GM21423 (cell line): Measurements from ENCODE around the gene BRMS1.
A peak's percentile ranks its signal among the peaks of the same experiment; 100 is the strongest.
"Not testable (repeated sequence)": the region's sequence is repeated elsewhere in the genome, so short reads cannot be mapped to it uniquely, and the experiment has no call there.

ENCODE experiments used
- ATAC-seq: cut with Tn5 transposase; IDR thresholded peaks from one replicate; pipeline ENCODE4 v1.9.1; 2021; ENCODE audit warnings: mild to moderate bottlenecking, moderate library complexity; ENCODE audit not compliant: unreplicated experiment

The BRMS1 gene

DNA sequence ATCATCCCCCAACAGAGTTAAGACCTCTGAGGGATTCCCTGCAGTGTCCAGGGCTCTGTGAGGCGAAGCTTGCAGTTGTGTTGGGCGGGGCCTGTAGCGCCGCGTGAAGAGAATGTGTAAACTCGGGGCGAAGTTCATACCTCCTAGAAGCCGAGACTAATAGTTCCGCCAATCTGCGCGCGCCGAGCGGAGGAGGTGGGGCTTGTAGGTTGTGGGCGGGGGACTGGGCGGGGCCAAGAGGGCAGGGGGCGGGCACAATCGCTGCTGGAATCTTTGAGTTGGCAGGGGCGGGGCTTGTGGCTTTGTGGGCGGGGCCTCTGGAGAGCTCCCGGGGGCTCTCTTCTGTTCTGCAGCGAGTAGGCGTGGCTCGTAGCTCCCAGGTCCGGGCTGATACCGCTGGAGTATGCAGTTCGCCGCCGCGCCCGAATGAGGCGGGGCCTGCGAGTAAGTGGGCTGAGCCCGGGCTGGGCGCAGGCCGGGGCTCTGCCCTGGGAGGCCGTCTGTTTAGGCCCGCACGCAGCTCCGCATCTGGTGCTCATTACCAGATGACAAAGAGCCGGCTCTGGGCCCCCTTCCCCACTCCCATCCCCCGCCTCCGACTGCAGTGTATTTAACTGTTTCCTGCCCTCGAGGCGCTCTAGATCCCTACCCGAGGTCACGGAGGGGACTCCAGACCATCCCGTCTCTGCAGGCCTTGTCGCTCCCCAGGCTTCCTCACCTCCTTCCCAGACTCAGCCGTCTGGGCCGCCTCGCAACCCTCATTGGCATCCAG, 32.2 kb downstream of the BRMS1 start:
- ATAC-seq = peak; percentile 71

DNA sequence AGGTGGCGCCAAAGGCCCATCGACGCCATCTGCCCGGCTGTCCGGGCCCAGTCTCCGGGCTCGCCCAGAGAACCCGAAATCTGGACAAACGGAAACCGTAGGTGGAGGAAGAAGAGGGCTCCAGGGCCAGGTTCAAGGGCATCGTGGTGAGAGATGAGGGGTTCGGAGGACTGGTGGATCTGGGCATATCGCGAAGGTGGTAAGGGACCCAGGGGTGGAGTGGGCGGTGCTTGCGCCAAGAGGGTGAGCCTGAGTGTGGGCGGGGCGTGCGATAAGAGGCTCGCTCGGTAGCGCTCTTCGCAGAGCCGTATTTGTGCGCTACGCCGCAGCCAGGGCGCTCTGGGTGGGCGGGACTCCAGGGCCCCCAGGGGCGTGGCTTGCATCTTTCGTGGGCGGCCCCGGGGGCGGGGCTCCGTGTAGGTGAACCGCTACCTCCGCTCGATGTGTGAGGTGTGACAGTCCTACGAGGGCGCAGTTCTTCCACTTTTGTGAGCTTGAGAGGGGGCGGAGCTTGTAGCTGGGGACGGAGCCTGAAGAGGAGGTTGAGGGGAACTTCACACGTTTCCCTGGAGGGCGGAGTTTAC, 32.8 kb downstream of the BRMS1 start:
- ATAC-seq = peak; percentile 55

DNA sequence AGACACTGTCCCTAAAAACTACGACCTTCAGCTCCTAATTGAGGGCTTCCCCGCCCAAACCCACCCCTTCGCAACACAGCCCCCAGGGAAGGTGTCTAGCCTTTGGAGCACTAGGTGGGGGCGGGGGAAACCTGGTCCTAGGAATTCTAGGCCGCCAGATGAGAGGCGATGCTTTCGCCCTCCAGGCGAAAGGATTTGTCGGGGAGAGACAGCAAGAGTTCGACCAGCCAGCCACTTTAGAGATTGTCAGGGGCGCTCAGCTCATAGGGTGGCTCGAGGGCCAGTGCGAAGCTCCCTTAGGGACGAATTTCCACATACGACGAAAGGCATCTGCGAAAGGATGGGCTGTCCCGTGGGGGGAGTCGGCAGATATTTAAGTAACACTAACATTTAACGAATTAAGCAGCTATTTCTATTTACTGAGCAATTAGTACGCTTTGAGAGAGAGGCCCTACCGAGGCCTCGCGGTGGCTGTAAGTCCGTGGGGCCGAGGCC, 33.4 kb downstream of the BRMS1 start:
- no peak for ATAC-seq

DNA sequence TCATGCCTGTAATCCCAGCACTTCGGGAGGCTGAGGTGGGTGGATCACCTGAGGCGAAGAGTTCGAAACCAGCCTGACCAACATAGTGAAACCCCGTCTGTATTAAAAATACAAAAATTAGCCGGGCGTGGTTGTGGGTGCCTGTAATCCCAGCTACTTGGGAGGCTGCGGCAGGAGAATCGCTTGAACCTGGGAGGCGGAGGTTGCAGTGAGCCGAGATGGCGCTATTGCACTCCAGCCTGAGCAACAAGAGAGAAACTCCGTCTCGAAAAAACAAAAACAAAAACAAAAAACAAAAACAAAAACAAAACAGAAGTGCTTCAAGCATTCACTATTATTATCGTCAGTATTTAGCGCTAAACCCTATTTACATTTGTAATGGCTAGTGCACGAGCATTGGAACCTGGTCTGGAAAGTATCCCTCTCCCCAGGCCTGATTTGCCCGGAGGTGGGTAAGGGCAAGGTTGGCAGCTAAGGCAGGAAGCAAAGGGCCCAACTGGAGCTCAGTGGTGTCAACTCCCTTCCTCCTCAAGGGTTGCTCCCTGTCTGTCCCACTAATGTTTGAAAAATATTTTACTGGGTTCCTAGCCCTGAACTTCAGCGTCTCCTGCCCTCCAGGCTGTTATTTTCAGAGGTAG, 34.0 kb downstream of the BRMS1 start:
- not testable (repeated sequence) for ATAC-seq

DNA sequence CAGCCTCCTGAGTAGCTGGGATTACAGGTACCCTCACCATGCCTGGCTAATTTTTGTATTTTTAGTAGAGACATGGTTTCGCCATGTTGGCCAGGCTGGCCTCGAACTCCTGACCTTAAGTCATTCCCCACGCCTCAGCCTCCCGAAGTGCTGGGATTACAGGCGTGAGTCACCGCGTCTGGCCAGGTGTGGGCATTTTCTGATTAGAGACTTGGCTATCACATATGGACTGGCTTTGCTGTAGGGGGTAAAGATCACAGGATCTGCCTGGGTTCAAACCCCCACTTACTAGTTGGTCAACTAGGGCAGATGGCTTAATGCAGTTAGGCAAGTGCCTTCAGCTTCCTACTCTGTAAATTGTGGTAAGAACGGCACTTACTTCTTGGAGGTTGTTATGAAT, 34.6 kb downstream of the BRMS1 start:
- ATAC-seq = no peak

DNA sequence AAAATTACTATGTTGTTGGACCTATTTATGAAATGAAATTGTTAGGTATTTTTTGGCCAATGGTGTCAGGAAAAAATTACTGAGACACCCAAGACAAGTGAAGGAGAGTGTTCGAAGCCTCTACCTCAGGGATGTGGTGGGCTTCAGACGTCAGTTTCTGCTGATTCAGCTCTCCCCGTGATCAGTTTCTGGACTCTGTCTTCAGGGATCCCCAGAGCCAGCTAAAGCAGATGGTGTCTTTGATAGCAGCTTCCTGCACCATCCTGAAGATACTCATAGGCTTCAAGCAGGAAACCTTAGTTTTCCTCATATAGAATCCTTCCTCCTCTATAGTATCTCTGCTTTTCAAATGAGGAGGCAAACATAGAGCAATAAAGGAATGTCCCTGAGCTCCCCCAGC, 35.4 kb downstream of the BRMS1 start:
- ATAC-seq = no peak

DNA sequence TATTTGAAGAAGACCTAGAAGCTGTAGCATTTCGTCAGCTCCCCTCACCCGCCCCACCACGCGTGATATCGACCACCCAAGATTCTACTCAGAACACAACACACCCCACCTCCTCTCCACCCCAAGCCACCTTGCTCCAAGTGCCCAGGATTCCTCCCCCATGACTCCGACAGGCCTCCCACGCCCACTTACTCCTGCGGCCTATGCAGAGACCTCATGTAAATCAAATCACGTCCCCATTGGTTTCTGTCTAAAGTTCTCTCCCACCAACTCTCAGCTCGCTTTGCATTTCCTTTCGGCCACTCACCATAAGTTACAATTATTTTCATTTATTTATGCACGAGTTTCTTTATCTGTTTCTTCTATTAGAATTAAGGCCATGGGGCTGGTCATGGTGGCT, 42.2 kb downstream of the BRMS1 start:
- no peak for ATAC-seq

DNA sequence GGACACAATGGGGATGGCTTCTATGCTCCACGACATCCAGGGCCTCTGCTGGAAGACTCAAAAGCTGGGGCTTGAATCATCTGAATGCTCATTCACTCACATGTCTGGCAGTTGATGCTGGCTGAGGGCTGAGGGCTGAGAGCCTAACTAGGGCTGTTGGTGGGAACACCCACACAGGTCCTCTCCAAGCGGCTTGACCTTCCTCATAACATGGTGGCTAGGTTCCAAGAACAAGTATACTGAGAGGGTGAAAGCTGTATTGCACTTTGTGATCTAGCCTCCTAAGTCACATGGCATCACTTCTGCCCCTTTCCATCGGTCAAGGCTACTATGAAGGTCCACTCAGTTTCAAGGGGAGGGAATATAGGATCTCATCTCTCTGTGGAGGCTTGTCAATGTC, 45.7 kb downstream of the BRMS1 start:
- ATAC-seq = no peak

DNA sequence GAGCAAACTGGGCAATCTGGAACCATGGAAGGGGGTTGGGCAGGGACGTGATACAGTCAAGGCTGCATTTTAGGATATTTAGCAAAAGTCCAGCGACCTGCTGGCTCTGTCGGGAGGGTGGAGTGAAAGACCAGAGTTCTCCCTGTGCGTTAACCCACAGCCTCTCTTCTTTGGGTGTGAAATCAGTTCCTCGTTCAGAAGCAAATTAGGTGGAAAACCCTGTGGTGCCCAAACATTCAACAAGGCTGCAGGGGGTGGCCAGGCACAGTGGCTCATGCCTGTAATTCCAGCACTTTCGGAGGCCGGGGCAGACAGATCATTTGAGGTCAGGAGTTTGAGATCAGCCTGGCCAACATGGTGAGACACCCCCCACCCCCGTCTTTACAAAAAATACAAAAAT, 47.3 kb downstream of the BRMS1 start:
- ATAC-seq = no peak

DNA sequence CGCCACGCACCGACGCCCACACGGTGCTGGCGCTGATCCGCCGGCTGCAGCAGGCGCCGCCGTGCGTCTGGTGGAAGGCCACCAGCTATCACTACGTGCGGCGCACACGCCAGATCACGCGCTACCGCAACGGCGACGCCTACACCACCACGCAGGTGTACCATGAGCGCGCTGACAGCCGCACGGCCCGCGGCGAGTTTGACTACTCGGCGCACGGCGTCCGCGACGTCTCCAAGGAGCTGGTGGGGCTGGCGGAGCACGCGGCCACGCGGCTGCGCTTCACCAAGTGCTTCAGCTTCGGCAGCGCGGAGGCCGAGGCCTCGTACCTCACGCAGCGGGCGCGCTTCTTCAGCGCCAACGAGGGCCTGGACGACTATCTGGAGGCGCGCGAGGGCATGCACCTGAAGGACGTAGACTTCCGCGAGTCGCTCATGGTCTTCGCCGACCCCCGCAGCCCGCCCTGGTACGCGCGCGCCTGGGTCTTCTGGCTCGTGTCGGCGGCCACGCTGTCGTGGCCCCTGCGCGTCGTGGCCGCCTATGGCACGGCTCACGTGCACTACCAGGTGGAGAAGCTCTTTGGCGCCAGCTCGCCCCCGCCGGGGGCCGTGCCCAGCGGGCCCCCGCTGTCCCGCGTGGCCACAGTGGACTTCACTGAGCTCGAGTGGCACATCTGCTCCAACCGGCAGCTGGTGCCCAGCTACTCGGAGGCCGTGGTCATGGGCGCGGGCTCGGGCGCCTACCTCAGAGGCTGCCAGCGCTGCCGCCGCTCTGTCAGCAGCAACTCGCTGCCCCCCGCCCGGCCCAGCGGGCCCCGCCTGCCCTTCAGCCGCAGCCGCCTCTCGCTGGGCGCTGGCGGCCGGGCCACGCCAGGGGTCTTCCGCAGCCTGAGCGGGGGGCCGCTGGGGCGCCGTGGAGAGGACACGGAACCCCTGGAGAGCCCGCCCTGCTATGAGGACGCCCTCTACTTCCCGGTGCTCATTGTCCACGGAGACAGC, 50.0 kb downstream of the BRMS1 start:
- ATAC-seq = no peak

DNA sequence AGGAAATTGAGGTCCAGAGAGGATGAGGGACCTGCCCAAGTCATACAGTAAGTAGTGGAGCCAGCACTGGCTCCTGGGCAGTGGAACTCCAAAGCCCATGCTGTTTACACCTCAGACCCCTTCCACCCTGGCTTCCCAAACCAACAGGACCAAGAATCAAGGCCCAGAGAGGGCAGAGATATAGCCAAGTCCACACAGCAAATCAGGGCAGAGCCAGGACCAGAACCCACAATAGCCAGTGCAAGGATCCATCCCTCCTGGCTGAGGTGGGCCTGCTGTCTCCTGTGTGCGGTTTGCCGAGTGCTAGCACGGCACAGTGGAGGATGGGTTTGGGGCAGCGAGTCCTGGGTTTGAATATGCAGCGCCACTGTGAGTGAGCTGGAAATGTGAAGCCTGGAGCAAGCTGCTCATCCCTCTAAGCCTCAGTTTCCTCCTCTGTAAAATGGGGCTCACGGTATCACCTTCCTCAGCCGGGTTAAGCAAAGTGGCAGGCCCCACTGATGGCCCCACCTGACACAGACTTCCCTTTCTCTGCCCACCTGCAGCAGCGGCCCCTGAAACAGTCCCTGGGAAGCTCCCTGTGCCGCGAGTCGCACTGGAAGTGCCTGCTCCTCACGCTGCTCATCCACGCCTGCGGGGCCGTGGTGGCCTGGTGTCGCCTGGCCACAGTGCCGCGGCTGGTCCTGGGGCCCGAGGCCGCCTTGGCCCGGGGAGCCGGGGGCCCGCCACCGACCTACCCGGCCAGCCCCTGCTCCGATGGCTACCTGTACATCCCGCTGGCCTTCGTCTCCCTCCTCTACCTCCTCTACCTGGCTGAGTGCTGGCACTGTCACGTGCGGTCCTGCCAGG, 50.9 kb downstream of the BRMS1 start:
- no peak for ATAC-seq

DNA sequence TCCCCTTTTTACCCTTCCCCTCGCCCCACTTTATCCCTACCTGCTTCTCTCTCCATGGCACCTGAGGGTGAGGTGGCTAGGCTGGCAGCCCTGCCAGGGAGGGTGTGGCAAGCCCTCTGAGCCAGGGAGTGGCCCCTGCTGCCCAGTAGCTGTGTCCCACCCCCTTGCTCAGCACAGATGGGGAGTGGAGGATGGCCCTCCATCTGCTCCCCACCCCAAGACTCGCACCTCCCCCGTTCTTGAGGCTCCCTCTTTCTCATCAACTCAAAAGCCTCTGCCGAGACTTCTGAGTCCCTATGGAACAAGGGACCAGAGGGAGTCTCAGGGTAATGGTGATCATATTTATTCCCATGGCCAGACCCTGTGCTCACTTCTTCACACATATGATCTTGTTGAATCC, 51.6 kb downstream of the BRMS1 start:
- ATAC-seq = no peak

DNA sequence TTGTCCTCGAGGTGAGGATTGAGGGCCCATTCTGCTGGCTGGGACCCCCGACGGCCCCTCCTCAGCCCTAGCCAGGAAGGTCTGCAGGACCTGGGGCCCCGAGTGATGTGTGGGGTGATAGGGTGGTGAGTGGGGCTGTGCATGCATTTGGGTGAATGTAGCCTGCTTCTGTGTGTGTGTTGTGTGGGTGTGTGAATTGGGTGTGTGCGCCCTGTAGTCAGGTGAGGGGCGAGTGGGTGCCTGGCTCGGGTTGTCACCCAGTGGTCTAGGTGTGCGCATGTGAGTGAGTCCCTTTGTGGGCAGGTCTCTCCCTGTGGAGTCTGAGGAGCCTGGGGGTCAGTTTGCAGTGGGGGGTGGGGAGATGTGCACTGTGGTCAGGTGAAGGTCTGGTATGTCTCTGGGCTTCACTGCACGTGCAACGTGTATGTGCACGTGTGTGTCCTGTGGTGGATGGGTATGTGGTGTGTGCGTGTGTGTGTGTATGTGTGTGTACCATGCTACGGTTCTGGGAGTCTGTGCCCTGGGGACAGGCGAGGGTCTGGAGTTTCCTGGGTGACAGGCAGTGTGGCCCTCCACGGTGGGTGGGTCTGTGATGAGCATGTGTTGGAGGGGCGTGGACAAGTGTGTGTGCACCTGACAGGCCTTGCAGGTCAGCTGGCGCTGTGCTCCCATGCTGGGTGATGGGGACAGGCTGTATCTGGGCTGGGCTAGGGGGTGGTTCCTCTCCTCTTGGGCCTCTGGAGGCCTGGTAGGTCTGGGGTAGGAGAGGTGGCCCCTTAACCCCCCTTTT, 52.2 kb downstream of the BRMS1 start:
- ATAC-seq = no peak

DNA sequence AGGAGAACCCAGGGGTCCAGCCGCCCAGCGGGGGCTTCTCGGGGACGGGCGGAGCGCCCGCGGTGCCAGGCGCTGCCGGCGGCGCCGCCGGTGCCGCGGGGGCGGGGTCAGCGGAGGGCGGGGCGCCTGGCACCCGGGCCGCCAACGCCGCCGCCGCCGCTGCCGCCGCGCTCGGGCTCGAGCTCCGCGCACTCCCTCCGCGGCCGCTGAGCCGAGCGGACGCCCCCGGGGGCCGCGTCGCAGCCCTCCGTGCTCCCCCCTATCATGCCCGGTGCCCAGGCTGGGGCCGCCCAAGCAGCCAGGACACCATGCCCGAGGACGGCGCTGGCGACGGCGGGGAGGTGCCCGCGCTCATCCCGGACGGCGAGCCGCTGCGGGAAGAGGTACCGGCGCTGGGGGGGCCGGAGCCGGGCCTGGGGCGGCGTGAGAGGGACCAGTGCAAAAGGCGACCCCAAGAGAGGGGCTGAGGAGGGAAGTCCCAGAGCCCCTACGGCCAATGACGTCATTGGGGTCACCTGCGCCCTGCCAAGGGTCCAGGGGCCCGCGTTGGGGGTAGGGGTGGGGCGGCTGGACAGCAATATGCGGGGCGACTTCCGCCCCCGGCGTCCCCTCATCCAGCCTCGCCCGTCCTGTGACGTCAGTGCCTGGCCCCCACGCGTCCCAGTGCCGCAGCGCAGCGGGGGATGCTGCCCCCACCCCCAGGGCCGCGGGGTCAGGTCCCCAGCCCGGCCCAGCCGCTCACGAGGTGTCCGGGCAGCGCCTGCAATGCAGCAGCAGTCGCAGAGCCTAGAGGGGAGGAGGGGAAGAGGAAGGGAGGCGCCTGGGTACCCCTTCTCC, 53.0 kb downstream of the BRMS1 start, which contains the start of gene TMEM151A:
Gene TMEM151A (plus strand): TSS at position 189 of the 837 bp plus-strand sequence. CDS start 120 bp downstream, at position 309.
- ATAC-seq = no peak

DNA sequence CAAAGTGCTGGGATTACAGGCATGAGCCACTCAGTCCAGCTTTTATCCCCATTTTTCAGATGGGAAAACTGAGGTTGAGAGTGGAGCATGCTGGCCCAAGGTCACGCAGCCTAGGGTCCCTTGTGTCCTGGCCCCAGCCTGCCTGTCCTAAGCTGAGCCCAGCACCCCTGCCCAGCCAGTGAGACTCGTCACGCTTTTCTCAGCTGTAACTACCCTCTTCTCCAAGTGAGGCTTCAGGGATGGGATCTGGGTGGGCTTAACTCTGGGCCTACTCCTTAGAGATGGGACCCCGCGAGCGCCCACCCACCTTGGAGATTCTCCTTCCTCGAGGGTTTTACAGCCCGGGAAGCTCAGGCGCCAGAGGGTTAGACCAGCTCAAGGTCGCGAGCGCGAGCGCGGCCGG, 53.6 kb downstream of the BRMS1 start:
- no peak for ATAC-seq

DNA sequence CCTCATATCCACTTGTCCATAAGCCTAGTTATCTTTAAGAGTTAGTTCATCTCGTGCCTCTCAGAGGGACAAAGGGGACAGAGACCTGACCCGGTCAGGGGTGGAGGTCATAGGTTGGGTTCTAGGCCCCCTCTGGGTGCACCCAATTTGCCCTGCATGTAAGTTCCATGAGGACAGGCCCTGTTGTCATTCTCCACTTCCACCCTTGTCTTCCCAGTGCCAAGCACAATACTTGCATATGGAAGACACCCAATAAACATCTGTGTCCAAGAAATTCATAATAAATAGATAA, 54.6 kb downstream of the BRMS1 start:
- ATAC-seq = no peak

DNA sequence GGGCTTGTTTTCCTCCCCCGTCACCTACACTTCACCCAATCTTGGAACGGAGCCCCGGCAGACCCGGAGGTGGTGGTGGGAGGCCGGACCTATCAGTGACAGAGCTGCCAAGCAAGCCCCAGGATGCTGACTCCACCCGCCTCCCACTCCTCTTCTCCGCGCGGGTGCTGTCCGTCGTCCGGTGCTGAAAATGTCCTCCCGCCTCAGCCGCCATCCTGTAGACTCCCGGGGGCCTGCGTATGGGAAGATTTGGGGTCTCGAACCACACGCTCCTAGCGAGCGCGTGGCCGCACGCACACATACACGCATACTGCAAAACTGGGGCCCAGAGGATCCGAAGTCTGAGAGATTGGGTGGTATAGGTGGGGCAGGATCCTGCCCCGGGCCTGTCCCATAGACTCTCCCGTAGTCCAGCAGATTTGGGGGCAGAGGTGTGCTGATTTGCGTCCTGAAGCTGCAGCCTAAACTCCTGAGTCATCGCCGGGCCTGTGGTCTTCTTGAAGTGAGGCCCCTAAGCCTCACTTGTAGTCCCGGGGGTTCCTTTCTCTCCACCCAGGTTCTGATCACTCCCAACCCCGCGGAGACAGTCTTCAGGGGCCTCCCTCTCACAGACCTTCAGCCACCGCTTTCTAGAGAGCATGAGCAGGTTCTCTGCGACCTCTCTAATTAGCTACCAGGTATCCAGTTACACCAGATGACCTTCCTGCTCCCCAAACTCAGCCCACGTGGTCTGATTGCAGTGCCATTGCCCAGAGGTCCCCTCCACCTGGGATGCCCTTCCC, 55.2 kb downstream of the BRMS1 start:
- ATAC-seq = peak; percentile 39
